ENCODE results near the gene CHRNE.

GRCh38 chr17:4948931-4949320 lies 46.0 kb upstream of the CHRNE start:
- TF ChIP-seq POLR2A (IDR thresholded peaks at IDR 0.05) (peak in 1 of 2 donors; percentile 55), POLR2AphosphoS5 (IDR thresholded peaks at IDR 0.05; ENCODE audit: insufficient read depth in 1 of 2, low read depth in 1 of 2) (no peak)
- TF ChIP-seq, protein P1, sequence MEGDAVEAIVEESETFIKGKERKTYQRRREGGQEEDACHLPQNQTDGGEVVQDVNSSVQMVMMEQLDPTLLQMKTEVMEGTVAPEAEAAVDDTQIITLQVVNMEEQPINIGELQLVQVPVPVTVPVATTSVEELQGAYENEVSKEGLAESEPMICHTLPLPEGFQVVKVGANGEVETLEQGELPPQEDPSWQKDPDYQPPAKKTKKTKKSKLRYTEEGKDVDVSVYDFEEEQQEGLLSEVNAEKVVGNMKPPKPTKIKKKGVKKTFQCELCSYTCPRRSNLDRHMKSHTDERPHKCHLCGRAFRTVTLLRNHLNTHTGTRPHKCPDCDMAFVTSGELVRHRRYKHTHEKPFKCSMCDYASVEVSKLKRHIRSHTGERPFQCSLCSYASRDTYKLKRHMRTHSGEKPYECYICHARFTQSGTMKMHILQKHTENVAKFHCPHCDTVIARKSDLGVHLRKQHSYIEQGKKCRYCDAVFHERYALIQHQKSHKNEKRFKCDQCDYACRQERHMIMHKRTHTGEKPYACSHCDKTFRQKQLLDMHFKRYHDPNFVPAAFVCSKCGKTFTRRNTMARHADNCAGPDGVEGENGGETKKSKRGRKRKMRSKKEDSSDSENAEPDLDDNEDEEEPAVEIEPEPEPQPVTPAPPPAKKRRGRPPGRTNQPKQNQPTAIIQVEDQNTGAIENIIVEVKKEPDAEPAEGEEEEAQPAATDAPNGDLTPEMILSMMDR (IDR thresholded peaks at IDR 0.05) = no peak
